Measurements from ENCODE around the gene KIF1C. TPM values are rescaled to one million over a fixed set of nuclear protein-coding genes. Genes with fewer than 3 reads are reported as not detected.

The KIF1C gene
- total RNA-seq, 2 donors from 2014 or later, result 59.5 to 88.9 TPM

GRCh38 chr17:4965311-4965986 is 32.3 kb upstream of the KIF1C start:
- DNase-seq (ENCODE audit: low spot score), result no peak
- WGBS, result 95% methylated on average over 15 of the region's 15 CpGs
- Histone ChIP-seq H3K27ac (peak overlapping the region in 1 of 2 donors; percentile 96), H3K4me3 (no peak overlapping the region), H3K9me3 (no peaks in the 10 kb centered on the region), H3K36me3 (peaks cover 0 to 8% of the 10 kb centered on the region in 2 donors), H3K4me1 (replicated peaks) (peaks cover 12% of the 10 kb centered on the region), H3K27me3 (replicated peaks; ENCODE audit: insufficient read depth) (no peaks in the 10 kb centered on the region)
- intact Hi-C loops (cut with DNase I), result no loop called here
- TF ChIP-seq CTCF (IDR thresholded peaks at IDR 0.05), result no peak
- no peak for TF ChIP-seq POLR2AphosphoS5 (IDR thresholded peaks at IDR 0.05)
- no peak for TF ChIP-seq POLR2A (IDR thresholded peaks at IDR 0.05)

GRCh38 chr17:4966844-4967538 is 30.8 kb upstream of the KIF1C start:
- peak overlapping the region; percentile 48 to 63 for H3K4me3 ChIP-seq
- DNase-seq (ENCODE audit: low spot score), result peak; percentile 100
- TF ChIP-seq CTCF (IDR thresholded peaks at IDR 0.05) (peak in 1 of 4 experiments; percentile 14), POLR2AphosphoS5 (IDR thresholded peaks at IDR 0.05) (peak; percentile 86), POLR2A (IDR thresholded peaks at IDR 0.05) (peak; percentile 42)
- intact Hi-C loops (cut with DNase I), result loop anchor here (2.0 kb wide), 2 partner anchors 18 to 30 kb away; partner anchors contain the start of genes INCA1, KIF1C and PFN1
- under 1% methylated on average over 40 of the region's 42 CpGs for WGBS
- H3K27me3 ChIP-seq (replicated peaks; ENCODE audit: insufficient read depth), result no peaks in the 10 kb centered on the region
- peak overlapping the region; percentile 94 to 96 for H3K27ac ChIP-seq
- H3K9me3 ChIP-seq, result no peaks in the 10 kb centered on the region
- H3K4me1 ChIP-seq (replicated peaks), result peaks cover 12% of the 10 kb centered on the region
- peaks cover 0 to 8% of the 10 kb centered on the region in 2 donors for H3K36me3 ChIP-seq

- Histone ChIP-seq H3K27ac (peak within 1 kb of the TSS; percentile 94 to 96), H3K9me3 (no peaks in the 10 kb centered on the region), H3K4me3 (peak within 1 kb of the TSS; percentile 48 to 63), H3K27me3 (replicated peaks; ENCODE audit: insufficient read depth) (no peaks in the 10 kb centered on the region), H3K4me1 (replicated peaks) (peaks cover 12% of the 10 kb centered on the region), H3K36me3 (peaks cover 2 to 8% of the 10 kb centered on the region in 2 donors)
- intact Hi-C loops (cut with DNase I), result loop anchor here (2.0 kb wide), 2 partner anchors 19 to 29 kb away; partner anchors contain the start of genes INCA1, KIF1C and PFN1
- TF ChIP-seq CTCF (IDR thresholded peaks at IDR 0.05) (peak in 2 of 4 experiments; percentile 3 to 24), POLR2A (IDR thresholded peaks at IDR 0.05) (peak; percentile 72), POLR2AphosphoS5 (IDR thresholded peaks at IDR 0.05) (peak; percentile 91)
- WGBS, result under 1% methylated on average over 66 of the region's 66 CpGs
- DNase-seq (ENCODE audit: low spot score), result peak; percentile 93
These were observed 29.9 kb upstream of the KIF1C start, which contains the start of gene SPAG7 for GRCh38 chr17:4967539-4968485. Gene SPAG7, minus strand, starts transcription at chr17:4967817. Its CDS starts 13 bp downstream, at chr17:4967804.

- Histone ChIP-seq H3K9me3 (no peaks in the 10 kb centered on the region), H3K4me3 (peak overlapping the region; percentile 48 to 63), H3K36me3 (peaks cover 4 to 8% of the 10 kb centered on the region in 2 donors), H3K27me3 (replicated peaks; ENCODE audit: insufficient read depth) (no peaks in the 10 kb centered on the region), H3K4me1 (replicated peaks) (peaks cover 12% of the 10 kb centered on the region), H3K27ac (peak overlapping the region; percentile 94 to 96)
- TF ChIP-seq POLR2AphosphoS5 (IDR thresholded peaks at IDR 0.05), result no peak
- 25% methylated on average over 23 of the region's 23 CpGs for WGBS
- DNase-seq (ENCODE audit: low spot score), result no peak
- intact Hi-C loops (cut with DNase I), result no loop called here
These were observed 29.2 kb upstream of the KIF1C start for GRCh38 chr17:4968486-4969046.

Measured in prostate gland (tissue), 2 donors.